GM15510 (cell line): Measurements from ENCODE around the gene UMAD1.

ENCODE experiments used
- POLR2A ChIP-seq: IDR thresholded peaks from 3 replicates; pipeline ENCODE4 v1.6.1; 2011; ENCODE audit warnings: borderline replicate concordance; ENCODE audit not compliant: insufficient read length; ENCODE audit errors: extremely low read depth

The UMAD1 gene

DNA sequence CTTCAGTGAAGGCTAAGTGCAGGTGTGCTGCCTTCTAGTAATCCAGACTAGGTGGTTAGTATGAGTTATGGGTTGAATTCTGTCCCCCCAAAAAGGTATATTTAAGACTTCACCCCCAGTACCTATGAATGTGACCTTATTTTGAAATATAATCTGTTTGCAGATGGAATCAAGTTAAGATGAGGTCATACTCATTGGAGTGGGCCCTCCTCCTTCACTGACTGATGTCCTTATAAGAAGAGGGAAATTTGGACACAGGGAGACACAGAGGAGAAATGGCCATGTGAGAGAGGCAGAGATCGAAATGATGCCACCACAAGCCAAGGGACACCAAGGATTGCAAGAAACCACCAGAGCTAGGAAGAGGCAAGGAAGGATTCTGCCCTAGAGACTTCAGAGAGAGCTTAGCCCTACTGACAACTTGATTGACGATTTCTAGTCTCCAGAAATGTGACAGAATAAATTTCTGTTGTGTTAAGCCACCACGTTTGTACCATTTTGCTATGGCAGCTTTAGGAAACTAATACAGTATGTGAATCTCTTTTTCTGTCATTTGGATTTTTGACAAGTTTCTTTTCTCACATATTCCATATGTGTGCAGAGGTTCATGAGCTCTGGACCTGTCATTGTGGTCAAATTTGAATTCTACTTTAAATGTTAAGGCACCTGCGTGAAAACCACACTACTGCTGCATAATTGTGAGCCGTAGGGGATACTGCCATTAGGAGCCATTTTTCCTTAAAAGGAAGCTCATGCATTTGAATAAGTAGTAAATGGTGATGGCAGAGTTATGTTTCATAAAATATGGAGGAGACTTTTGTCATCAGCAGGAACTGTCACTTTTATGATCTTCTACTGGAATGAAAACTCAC lies 80.4 kb downstream of the UMAD1 start:
- no peak for TF ChIP-seq POLR2A

DNA sequence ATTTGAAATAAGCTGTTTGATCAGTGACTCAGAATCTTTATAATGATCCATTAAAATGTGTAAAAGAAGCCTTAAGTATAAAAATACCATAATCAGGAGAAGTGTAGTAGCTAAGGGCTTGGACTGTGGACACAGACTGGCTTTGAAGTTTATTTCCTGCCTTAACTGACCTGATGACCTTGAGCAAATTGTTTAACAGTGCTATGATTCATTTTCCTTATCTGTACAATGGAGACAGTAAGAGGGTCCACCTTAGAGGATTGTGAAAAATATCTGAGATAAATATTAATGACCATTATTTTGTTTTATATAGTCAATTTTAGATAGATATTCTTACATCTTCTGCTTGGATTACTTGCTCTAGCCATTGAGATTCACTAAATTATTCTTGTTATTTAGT lies 91.2 kb downstream of the UMAD1 start:
- no peak for TF ChIP-seq POLR2A

- no peak for TF ChIP-seq POLR2A
These were observed 92.2 kb downstream of the UMAD1 start for GRCh38 chr7:7732621-7733281.

GRCh38 chr7:7736671-7737070 lies 96.1 kb downstream of the UMAD1 start:
- no peak for TF ChIP-seq POLR2A

DNA sequence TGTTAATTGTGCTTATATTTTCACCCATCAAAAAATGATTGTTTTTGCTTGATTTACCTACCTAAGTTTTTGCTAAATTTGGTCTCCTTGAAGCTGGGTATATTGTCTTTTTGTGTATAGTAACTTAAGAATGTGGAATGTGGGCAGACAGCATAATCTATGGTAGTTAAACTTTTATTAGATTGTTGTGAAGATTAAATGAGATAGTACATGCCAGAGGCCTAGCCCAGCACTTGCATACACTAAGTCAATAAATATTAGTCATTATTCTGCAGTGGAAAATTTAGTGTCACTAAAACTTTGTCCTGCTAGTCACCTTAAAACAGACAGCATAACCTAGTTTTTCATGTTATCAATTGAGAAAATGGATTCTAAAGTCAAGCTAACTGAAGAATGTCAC lies 97.1 kb downstream of the UMAD1 start:
- no peak for TF ChIP-seq POLR2A

DNA sequence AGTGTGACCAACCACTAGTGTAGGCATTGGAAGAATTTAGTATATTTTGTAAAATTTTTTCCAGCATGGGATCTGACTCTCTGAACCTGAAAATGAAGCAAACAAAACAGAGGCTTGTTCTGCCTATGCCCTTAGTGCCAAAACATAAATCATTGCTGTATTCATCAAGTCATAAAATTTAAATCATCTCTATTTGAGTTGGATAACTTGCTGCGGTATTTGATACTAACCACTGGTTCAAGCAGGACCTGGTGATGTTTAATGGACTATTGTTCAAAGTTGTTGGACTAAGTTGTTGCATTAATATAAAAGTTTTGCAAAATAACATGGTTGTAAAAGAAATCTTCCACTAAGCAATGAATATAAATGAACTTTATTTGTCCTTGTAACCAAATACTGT lies 97.6 kb downstream of the UMAD1 start:
- no peak for TF ChIP-seq POLR2A

DNA sequence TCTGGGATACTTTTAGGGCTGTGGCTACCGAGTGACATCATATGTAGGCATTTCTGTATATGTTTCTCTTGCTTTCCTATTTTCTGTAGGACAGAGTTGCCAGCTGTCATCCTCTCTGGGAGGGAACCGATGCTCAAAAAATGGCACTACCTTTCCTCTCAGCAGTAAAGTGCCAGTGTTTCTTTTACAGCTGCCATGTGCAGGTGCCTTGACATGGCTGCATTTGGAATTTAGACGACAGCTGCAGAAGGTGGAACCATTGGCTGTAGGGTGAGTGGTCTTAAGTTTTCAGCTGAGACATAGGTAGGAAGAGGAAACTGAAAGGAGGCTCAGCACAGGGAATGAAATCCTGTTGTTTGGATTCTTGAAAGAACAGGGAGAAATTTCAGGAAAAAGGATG lies 98.1 kb downstream of the UMAD1 start:
- no peak for TF ChIP-seq POLR2A

GRCh38 chr7:7739204-7740036 lies 98.9 kb downstream of the UMAD1 start:
- no peak for TF ChIP-seq POLR2A

DNA sequence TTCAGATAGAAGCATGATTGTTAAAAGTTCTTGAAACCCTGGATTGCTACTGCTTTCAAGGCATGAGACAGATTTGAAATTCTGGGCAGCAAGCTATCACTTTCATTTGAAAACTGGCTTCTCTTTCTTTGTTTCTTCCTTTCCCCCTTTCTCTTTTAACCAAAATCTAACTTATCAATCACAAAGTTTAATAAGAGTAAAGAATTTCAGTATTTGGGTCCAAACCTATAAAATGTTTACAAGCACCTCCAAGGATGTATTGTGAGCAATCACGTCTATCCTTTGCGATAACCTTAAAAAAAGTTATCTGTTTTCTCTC lies 99.4 kb downstream of the UMAD1 start:
- no peak for TF ChIP-seq POLR2A

GRCh38 chr7:7742223-7742622 lies 101.7 kb downstream of the UMAD1 start:
- TF ChIP-seq POLR2A, result no peak

- TF ChIP-seq POLR2A, result no peak
These were observed 104.7 kb downstream of the UMAD1 start for GRCh38 chr7:7745258-7745657.

- TF ChIP-seq POLR2A, result no peak
These were observed 105.4 kb downstream of the UMAD1 start for GRCh38 chr7:7745966-7746365.

DNA sequence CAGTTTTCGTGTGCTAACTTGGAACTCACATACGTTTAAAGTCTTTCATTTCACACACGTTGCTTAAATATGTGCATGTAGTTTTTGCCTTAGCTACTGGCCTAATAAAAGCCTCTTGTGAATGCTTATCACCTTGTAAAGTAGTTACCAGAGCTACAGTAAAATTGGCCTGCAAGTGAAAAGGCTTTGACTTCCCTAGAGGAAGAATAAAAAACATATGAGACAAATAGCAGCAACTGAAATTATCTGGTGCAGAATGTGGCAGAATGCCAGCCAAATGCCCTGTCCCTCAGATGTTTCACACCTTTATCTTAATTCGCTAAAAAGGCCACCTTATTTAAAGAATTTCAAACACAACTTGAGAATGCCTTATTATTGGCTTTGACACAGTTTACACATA lies 105.9 kb downstream of the UMAD1 start:
- TF ChIP-seq POLR2A, result no peak

DNA sequence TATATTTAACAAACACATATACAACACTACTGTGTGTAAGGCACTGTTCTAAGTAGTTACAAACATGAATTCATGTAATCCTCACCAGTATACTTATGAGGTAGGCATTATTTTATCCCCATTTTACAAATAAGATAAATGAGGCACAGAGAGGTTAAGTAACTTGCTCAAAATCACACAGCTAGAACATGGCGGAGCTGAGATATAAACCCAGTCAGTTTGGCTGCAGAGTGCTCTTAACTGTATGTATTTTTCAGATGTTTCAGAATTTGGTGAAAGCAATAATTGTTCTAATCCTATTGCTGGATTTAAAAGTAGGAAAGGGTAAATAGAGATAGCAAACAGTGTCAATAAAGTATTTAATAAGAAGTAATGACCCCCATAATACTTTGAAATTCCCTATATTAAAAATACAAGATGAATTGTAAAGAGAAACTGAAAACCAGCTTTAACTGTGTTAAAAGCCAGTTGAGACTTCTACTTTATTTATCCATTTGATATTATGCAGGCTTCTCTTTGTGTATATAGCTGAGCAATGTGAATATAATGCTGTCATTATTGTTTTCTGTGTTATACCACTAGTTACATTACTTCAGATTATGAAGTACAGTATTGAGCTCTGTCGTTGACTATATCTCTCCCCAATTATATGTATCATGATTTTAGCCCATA lies 110.2 kb downstream of the UMAD1 start:
- no peak for TF ChIP-seq POLR2A
